ENCODE measurements around the gene PTMS.

DNA sequence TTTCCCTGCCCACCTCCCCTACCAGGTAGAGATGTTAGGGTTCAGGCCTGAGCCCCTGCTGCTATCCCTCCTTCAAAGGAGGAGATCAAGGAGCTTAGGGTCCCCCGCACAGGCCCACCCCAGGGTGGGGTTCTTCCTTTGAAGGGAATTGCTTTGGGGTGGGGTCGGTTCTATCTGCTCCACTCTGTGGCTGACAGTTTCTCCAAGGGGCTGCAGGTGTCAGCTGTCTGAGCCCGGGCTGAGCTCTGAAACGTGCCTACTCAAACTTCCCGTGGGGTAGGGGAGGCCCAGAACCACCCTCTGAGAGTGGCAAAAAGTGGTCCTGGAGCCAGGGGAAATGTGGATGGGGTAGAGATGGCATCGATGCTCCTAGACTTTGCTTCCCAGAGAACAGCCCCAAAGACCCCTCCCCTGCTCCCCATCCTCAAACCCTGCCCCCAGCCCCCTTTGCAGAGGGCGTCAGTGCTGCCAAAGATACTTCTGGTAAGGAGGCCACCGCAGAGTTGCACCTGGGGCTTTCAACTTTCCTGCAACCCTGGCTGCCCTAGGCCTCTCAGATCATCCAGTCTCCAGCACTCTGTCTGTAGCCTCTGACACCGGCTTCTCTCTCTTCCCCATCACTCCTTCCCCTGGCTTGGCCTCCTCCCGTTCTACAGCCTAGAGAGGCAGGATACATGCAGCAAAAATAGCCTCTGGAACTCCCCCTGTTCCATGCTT is 16.8 kb downstream of the PTMS start:
- no peak for TF ChIP-seq POLR2AphosphoS5 (IDR thresholded peaks at IDR 0.05; ENCODE audit: low read depth)
- TF ChIP-seq, protein P1, sequence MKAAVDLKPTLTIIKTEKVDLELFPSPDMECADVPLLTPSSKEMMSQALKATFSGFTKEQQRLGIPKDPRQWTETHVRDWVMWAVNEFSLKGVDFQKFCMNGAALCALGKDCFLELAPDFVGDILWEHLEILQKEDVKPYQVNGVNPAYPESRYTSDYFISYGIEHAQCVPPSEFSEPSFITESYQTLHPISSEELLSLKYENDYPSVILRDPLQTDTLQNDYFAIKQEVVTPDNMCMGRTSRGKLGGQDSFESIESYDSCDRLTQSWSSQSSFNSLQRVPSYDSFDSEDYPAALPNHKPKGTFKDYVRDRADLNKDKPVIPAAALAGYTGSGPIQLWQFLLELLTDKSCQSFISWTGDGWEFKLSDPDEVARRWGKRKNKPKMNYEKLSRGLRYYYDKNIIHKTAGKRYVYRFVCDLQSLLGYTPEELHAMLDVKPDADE (IDR thresholded peaks at IDR 0.05) = no peak
- no peak for TF ChIP-seq CREB1 (CRISPR knock-in tag; IDR thresholded peaks at IDR 0.05; ENCODE audit: low read depth)

All from GM23338 (cell line).